ENCODE measurements around the gene ANKRD34A. TPM values are rescaled to one million over a fixed set of nuclear protein-coding genes. Genes with fewer than 3 reads are reported as not detected.

Gene ANKRD34A
- total and polyA plus RNA-seq, 2 of the 13 experiments (the other 11 are each of a cell fraction or from before 2014, with no cell fraction given) = 0.05 to 0.07 TPM

DNA sequence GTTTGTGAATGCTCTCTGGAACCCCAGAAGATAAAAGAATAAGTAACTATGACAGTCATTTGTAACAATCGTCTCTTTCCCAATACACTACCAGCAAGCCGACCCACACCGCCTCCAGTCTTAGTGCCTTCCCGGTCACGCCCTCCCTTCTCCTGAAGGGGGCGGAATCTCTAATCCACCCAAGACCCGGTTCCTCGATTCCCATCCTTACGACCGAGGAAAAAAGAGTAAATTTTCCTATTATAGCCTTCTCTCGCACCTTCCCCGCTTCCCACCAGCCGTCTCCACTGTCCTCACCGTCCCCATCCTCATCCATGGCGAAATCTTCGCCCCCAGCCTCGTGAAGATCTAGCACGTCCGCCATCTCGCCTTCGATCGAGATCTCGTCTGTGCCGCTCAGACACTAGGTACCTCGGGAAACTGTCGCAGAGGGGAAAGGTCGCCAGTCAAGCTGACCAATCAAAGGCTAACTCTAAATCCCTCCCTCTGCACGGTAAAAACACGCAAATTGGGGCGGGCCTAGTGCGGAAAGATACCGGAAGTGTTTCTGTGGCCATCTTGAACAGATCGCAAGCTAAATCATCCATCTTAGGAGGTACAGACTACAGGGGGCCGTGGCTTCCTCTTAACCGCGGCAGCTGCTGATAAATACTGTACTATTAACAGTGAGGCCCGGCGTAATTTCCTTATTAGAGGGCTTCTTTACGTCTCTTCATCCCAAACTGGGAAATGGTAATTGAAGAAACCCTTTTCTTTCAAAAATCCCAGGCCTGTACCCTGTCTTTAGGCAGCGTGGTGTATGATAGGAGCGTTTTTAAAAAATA is 37.1 kb downstream of the ANKRD34A start, which contains the start of gene RBM8A (continued):
- TF ChIP-seq, protein P1, sequence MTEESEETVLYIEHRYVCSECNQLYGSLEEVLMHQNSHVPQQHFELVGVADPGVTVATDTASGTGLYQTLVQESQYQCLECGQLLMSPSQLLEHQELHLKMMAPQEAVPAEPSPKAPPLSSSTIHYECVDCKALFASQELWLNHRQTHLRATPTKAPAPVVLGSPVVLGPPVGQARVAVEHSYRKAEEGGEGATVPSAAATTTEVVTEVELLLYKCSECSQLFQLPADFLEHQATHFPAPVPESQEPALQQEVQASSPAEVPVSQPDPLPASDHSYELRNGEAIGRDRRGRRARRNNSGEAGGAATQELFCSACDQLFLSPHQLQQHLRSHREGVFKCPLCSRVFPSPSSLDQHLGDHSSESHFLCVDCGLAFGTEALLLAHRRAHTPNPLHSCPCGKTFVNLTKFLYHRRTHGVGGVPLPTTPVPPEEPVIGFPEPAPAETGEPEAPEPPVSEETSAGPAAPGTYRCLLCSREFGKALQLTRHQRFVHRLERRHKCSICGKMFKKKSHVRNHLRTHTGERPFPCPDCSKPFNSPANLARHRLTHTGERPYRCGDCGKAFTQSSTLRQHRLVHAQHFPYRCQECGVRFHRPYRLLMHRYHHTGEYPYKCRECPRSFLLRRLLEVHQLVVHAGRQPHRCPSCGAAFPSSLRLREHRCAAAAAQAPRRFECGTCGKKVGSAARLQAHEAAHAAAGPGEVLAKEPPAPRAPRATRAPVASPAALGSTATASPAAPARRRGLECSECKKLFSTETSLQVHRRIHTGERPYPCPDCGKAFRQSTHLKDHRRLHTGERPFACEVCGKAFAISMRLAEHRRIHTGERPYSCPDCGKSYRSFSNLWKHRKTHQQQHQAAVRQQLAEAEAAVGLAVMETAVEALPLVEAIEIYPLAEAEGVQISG (CRISPR knock-in tag; IDR thresholded peaks at IDR 0.05) = peak; percentile 84
- TF ChIP-seq NKX3-1 (CRISPR knock-in tag; IDR thresholded peaks at IDR 0.05) (no peak), ZIK1 (CRISPR knock-in tag; IDR thresholded peaks at IDR 0.05; ENCODE audit: borderline replicate concordance, low read depth) (0 out of 2 replicates have a peak, but pooled peaks have one; percentile 31), TCF12 (IDR thresholded peaks at IDR 0.05) (no peak), TCF12 (CRISPR knock-in tag; IDR thresholded peaks at IDR 0.05) (no peak), ARHGAP35 (CRISPR knock-in tag; IDR thresholded peaks at IDR 0.05; ENCODE audit: borderline replicate concordance) (no peak; the same call in 1 of the 2 replicates), ZKSCAN8 (CRISPR knock-in tag; IDR thresholded peaks at IDR 0.05; ENCODE audit: borderline replicate concordance) (no peak), DPF2 (CRISPR knock-in tag; IDR thresholded peaks at IDR 0.05; ENCODE audit: borderline replicate concordance, low read depth) (no peak), ZNF614 (CRISPR knock-in tag; IDR thresholded peaks at IDR 0.05; ENCODE audit: borderline replicate concordance) (peak; percentile 38; the same call in 1 of the 2 replicates), ZNF326 (CRISPR knock-in tag; IDR thresholded peaks at IDR 0.05; ENCODE audit: borderline replicate concordance) (no peak), RFXAP (CRISPR knock-in tag; IDR thresholded peaks at IDR 0.05; ENCODE audit: borderline replicate concordance) (no peak; the same call in 1 of the 2 replicates), ZNF253 (CRISPR knock-in tag; IDR thresholded peaks at IDR 0.05; ENCODE audit: borderline replicate concordance) (no peak)
- TF ChIP-seq, protein P2, sequence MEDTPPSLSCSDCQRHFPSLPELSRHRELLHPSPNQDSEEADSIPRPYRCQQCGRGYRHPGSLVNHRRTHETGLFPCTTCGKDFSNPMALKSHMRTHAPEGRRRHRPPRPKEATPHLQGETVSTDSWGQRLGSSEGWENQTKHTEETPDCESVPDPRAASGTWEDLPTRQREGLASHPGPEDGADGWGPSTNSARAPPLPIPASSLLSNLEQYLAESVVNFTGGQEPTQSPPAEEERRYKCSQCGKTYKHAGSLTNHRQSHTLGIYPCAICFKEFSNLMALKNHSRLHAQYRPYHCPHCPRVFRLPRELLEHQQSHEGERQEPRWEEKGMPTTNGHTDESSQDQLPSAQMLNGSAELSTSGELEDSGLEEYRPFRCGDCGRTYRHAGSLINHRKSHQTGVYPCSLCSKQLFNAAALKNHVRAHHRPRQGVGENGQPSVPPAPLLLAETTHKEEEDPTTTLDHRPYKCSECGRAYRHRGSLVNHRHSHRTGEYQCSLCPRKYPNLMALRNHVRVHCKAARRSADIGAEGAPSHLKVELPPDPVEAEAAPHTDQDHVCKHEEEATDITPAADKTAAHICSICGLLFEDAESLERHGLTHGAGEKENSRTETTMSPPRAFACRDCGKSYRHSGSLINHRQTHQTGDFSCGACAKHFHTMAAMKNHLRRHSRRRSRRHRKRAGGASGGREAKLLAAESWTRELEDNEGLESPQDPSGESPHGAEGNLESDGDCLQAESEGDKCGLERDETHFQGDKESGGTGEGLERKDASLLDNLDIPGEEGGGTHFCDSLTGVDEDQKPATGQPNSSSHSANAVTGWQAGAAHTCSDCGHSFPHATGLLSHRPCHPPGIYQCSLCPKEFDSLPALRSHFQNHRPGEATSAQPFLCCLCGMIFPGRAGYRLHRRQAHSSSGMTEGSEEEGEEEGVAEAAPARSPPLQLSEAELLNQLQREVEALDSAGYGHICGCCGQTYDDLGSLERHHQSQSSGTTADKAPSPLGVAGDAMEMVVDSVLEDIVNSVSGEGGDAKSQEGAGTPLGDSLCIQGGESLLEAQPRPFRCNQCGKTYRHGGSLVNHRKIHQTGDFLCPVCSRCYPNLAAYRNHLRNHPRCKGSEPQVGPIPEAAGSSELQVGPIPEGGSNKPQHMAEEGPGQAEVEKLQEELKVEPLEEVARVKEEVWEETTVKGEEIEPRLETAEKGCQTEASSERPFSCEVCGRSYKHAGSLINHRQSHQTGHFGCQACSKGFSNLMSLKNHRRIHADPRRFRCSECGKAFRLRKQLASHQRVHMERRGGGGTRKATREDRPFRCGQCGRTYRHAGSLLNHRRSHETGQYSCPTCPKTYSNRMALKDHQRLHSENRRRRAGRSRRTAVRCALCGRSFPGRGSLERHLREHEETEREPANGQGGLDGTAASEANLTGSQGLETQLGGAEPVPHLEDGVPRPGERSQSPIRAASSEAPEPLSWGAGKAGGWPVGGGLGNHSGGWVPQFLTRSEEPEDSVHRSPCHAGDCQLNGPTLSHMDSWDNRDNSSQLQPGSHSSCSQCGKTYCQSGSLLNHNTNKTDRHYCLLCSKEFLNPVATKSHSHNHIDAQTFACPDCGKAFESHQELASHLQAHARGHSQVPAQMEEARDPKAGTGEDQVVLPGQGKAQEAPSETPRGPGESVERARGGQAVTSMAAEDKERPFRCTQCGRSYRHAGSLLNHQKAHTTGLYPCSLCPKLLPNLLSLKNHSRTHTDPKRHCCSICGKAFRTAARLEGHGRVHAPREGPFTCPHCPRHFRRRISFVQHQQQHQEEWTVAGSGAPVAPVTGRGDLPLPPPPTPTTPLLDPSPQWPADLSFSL (CRISPR knock-in tag; IDR thresholded peaks at IDR 0.05) = no peak
- TF ChIP-seq, protein P3, sequence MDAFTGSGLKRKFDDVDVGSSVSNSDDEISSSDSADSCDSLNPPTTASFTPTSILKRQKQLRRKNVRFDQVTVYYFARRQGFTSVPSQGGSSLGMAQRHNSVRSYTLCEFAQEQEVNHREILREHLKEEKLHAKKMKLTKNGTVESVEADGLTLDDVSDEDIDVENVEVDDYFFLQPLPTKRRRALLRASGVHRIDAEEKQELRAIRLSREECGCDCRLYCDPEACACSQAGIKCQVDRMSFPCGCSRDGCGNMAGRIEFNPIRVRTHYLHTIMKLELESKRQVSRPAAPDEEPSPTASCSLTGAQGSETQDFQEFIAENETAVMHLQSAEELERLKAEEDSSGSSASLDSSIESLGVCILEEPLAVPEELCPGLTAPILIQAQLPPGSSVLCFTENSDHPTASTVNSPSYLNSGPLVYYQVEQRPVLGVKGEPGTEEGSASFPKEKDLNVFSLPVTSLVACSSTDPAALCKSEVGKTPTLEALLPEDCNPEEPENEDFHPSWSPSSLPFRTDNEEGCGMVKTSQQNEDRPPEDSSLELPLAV (CRISPR knock-in tag; conservative IDR thresholded peaks at IDR 0.05; ENCODE audit: low read depth) = no peak
- TF ChIP-seq, protein P4, sequence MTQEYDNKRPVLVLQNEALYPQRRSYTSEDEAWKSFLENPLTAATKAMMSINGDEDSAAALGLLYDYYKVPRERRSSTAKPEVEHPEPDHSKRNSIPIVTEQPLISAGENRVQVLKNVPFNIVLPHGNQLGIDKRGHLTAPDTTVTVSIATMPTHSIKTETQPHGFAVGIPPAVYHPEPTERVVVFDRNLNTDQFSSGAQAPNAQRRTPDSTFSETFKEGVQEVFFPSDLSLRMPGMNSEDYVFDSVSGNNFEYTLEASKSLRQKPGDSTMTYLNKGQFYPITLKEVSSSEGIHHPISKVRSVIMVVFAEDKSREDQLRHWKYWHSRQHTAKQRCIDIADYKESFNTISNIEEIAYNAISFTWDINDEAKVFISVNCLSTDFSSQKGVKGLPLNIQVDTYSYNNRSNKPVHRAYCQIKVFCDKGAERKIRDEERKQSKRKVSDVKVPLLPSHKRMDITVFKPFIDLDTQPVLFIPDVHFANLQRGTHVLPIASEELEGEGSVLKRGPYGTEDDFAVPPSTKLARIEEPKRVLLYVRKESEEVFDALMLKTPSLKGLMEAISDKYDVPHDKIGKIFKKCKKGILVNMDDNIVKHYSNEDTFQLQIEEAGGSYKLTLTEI (CRISPR knock-in tag; conservative IDR thresholded peaks at IDR 0.05) = no peak
